ENCODE data around the gene SHISA9.

GRCh38 chr16:13099822-13100221 is 198.4 kb downstream of the SHISA9 start:
- TF ChIP-seq CTCF (IDR thresholded peaks at IDR 0.05; ENCODE audit: low read depth, low read length, poor library complexity, severe bottlenecking) (no peak), EZH2phosphoT487 (IDR thresholded peaks at IDR 0.05; ENCODE audit: borderline replicate concordance, low read length) (no peak)
